Stimulated activated CD4-positive, alpha-beta T cell treated with anti-CD3 and anti-CD28 coated beads, Interleukin-4, amount 100 ng/mL, for 1 hour (primary cell): ENCODE results near the gene MBOAT1.

Experiments used
- DNase-seq: peaks from one replicate; pipeline ENCODE4 v3.0.0-alpha.2; 2020

The MBOAT1 gene

GRCh38 chr6:20092071-20092566 is 120.2 kb downstream of the MBOAT1 start:
- no peak for DNase-seq

GRCh38 chr6:20086992-20087391 is 125.3 kb downstream of the MBOAT1 start:
- DNase-seq, result no peak

- no peak for DNase-seq
Observed at GRCh38 chr6:20085817-20086216, 126.5 kb downstream of the MBOAT1 start.

- DNase-seq, result no peak
Observed at GRCh38 chr6:20084411-20084810, 127.9 kb downstream of the MBOAT1 start.

GRCh38 chr6:20071998-20072397 is 140.3 kb downstream of the MBOAT1 start:
- DNase-seq, result no peak

GRCh38 chr6:20070047-20070446 is 142.2 kb downstream of the MBOAT1 start:
- DNase-seq, result no peak

GRCh38 chr6:20069021-20069522 is 143.2 kb downstream of the MBOAT1 start:
- no peak for DNase-seq

GRCh38 chr6:20068421-20068988 is 143.8 kb downstream of the MBOAT1 start:
- no peak for DNase-seq

- no peak for DNase-seq
Observed at GRCh38 chr6:20061952-20062351, 150.3 kb downstream of the MBOAT1 start.

- DNase-seq, result no peak
Observed at GRCh38 chr6:20060252-20060651, 152.0 kb downstream of the MBOAT1 start.

GRCh38 chr6:20058912-20059311 is 153.4 kb downstream of the MBOAT1 start:
- DNase-seq, result no peak

GRCh38 chr6:20058121-20058905 is 154.0 kb downstream of the MBOAT1 start:
- no peak for DNase-seq

GRCh38 chr6:20056350-20056992 is 155.8 kb downstream of the MBOAT1 start:
- DNase-seq, result no peak

- DNase-seq, result no peak
Observed at GRCh38 chr6:20055916-20056315, 156.4 kb downstream of the MBOAT1 start.
